EL (cell line): Measurements from ENCODE around the gene CTDSPL.

Experiments
- DNase-seq: peaks from one replicate; pipeline ENCODE4 v3.0.0-alpha.2; 2016

Gene CTDSPL

GRCh38 chr3:37896827-37897226, 35.1 kb downstream of the CTDSPL start:
- DNase-seq: no peak

DNA sequence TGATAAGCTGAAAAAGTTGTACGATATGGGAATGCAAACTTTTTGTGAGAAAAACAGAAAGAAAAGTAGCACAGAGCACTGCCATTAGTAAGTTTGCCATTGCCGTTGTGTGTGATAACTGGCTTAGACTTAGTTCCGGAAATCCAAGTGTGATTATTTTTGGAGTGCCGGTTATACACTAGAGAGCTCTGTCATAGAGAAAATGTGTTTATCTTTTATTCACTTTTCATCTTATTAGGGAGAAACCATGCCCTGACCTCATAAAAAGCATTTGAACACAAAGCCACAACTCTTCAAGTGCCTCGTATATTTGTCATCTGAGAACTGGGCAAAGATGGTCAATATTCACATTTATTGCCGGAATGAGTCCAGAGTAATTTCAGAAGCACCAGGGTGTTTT, 36.1 kb downstream of the CTDSPL start:
- DNase-seq: no peak

DNA sequence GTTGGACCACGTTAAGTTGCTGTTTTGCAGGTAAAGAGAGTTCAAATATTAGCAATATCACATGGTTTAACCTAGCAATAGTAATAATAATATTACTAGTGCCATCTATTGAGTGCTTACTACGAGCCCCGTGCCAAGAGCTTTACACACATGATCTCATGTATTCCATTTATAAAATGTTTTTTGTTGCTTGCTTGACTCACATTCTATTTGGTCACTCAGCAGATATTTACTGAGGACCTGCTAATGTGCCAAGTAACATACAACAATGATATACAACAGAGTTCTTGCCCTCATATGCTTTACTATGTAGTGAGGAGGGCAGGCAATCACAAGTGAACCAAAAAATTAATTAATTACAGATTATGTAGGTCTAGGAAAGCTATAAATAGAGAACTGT, 36.7 kb downstream of the CTDSPL start:
- DNase-seq: no peak

DNA sequence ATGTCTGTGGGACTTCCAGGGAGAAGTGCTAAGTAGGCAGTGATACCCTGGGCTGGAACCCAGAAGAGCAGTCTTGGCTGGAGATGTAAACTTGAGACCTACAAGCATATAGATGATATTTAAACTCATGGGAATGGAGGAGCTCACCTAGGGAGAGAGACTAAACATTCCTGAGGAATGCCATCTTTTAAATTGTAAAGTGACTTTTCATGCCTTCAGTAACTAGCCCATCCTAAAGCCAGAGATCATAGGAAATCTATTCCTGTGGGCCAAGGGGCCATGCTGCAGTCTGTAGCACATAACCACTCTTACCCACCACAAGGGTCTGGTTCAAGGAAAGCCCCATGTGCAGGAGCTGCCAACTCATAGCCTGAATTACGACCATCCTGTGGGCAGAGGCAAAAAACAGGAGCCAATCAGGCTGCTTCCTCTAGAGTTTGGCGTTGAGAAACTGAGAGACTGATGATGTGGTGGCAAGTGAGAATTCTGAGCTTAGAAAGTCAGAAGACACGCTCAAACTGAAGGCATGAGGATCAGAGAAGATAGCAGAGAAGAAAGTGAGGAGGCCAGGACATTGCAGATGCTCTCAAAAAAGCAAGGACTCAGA, 37.5 kb downstream of the CTDSPL start:
- DNase-seq: no peak

DNA sequence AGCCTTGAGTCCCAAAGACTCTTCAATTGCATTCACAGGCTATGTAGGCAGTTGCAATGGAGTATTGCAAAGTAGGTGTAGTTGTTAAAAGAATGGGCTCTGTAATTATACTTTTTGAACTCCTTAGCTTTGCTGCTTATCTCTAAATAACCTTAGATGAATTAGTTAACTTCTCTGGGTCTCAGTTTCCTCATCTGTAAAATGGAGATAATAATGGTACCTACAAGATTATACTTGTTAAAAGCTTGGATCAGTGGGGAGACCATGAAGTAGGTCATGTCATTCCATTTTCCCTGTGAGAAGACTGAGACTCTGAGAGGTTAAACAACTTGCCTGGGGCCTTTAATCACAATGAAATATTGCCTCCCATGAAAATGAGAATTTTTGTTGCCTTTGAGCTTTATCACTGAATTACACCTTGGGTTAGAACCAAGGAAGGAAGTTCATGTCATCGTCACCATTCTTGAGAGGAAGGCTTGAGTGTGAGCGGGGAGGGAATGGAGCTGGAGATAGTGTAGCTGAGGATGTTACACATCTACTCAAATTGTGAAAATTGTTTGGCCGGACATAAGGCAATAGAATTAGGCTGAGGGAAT, 38.1 kb downstream of the CTDSPL start:
- no peak for DNase-seq

DNA sequence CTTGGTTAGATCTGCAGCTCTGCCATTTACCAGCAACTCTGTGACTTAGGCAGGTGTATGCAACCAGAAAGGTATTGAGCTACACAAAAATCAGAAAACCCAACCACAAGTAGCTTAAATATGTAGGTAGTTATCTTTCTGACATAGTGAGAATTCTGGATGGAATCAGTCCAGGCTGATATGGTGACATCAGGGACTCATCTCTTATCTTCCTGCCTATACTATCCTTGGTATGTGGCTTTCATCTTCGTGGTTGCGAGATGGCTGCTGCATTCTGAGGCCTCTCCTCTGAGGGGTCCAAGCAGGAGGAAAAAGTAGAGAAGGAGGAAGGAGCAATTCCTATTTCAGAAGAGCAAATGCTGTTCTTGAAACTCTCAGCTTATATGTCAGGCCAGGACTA, 40.0 kb downstream of the CTDSPL start:
- DNase-seq: no peak

DNA sequence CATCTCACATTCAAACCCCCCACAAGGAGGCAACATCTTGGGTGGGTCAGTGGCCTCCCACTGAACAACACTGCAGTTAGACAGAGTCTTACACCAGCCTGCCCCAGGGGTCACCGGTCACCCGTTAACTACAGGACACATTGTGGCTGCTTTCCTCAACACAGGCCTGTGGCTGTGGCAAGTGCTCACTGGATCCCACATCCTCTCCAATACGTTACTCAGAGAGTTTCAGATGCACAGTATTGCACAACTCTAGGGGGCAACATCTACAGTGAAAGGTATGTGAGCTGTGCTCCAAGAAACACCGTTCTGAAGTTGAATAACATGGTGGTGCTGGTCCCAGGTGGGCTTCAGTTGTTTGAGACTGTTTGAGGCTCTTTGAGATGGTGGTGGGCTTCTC, 41.0 kb downstream of the CTDSPL start:
- DNase-seq: no peak

DNA sequence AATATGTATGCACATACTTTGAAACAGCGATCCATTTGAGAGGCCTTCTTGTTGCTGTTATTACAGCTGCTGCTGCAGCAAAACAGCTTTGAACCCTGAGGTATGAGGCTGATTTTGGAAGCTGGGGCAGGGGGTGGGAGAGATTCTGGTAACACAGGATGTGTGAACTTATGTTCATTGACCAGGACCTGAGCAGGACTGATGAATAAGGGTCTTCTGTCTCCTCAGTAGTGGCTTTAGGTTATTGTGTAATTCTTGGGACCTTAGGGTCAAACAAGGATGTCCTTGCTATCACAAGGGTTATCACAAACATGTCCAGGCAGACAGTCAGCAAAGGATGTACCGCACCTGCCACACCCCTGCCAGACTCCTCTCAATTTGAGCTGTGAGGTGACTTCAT, 41.6 kb downstream of the CTDSPL start:
- DNase-seq: no peak

- DNase-seq: no peak
Observed at GRCh38 chr3:37903734-37904133, 42.1 kb downstream of the CTDSPL start.

GRCh38 chr3:37904601-37905000, 42.9 kb downstream of the CTDSPL start:
- peak; percentile 46 for DNase-seq

DNA sequence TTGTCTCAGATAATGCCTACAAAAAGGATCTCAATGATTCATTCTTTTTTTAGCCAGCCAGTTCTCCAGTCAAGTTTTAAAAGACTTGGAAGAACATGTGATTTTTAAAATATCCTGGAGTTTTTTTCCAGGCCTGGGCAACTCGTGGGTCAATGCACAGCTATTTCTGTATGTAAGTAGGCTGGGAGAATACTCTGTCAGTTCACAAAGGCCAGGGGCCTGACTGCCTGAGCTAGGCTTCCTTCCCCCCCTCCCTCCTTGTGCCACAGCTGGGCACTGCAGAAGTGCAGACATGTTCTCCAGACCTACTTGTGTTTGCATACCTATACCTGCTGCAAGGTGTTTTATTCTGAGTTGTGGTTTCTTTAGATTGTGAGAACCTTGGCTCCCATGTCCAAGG, 43.7 kb downstream of the CTDSPL start:
- no peak for DNase-seq

DNA sequence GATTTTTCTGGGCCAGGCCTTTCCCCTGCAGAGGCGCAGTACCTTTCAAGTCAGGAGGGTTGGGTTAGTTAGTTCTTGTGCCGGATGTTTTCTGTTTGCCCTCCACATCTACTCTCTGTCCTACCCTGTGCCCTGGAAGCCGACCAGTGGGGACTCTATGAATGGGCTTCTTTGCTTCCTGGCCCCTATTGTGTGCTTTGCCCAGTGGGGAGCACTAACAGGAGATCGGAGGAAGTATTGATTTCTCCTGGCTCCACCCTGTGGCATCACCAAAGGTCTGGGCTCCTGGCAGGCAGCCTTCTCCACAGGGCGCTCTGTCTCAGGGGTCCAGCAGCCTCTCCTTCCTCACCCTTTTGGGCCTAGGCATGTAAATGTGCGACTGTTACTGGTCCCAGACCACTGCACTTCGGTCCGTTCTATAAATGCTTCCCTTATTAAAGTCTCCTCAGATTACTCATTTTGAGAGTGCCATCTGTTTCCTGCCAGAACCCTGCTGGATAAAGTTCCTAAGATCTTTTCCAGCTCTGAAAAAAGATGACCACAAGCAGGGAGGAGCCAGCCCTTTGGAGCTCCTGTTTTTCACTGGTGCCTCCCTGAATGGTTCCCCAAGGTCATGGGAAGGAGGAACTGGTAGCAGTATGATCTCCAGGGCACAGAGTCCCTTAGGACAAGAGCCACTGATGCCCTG, 44.5 kb downstream of the CTDSPL start:
- DNase-seq: peak; percentile 53

DNA sequence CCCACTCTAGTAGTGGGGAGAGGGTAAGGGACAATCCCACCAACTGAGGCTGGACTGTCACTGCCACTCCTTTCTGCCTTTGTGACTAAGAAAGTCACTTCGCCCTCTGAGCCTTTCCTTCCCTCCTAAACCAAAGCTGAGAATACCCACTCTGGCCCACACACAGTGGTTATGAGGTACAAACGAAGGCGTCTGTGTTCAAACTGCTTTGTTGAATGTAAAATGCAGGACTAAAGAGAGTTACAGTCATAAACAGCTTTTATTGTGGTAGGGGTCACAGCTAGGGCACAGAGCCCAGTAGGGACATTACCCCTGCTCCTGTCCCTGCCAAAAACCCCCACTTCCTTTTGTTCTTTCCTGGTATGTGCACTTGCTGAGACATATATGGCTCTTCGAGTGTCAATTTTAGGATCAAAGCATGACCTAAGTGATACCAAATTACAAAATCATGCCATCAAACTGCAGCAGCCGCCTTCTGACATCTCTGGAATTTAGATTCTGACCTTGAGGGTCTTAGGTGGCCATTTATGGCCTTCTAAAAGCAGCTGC, 45.1 kb downstream of the CTDSPL start:
- DNase-seq: no peak

DNA sequence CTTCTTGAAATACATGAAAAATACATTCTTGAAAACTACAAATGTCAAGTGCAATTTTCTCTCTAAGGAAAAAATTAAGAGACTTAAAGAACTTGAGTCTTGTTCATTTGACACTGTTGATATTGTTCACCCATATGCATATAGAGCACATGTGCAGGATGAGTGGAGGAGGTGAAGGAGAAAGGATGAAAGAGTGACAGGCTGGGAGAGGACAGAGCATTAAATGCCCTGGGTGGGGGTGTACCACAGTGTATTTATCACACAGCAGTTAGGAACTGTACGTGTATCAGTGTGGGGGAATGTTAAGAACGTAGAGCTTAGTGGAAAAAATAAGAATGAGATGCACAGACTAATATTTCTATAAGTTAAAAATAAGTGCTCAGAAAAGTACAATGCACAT, 45.7 kb downstream of the CTDSPL start:
- no peak for DNase-seq

DNA sequence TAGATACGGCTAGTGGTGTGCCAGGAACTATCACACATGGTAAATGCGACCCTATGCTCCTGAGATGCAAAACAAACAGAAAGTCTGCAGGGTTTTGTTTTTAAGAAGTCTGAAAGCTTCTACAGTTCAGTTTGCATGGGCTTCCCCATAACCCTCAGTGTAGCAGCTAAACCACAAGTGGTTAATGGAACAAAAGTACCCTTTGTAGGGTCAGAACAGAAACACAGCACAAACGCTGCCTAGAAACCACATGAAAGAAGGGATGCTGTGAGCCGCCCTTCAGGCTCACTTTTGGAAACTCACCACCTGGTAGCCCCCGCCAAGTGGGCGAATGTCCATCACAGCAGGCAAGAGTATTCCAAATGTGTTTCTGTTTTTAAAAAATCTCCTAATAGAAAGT, 46.2 kb downstream of the CTDSPL start:
- DNase-seq: no peak

- DNase-seq: no peak
Observed at GRCh38 chr3:37909067-37909911, 47.6 kb downstream of the CTDSPL start.

GRCh38 chr3:37910671-37911400, 49.2 kb downstream of the CTDSPL start:
- DNase-seq: no peak

GRCh38 chr3:37912052-37912733, 50.5 kb downstream of the CTDSPL start:
- DNase-seq: no peak

GRCh38 chr3:37913522-37913921, 51.8 kb downstream of the CTDSPL start:
- DNase-seq: no peak

- DNase-seq: no peak
Observed at GRCh38 chr3:37916685-37917084, 55.0 kb downstream of the CTDSPL start.

GRCh38 chr3:37918627-37919026, 56.9 kb downstream of the CTDSPL start:
- DNase-seq: no peak

- no peak for DNase-seq
Observed at GRCh38 chr3:37920156-37920699, 58.5 kb downstream of the CTDSPL start.
